ENCODE measurements around the gene CFAP74.
"Not testable (repeated sequence)": the region's sequence is repeated elsewhere in the genome, so short reads cannot be mapped to it uniquely, and the experiment has no call there.

Gene CFAP74

GRCh38 chr1:1946540-1946939, 57.0 kb downstream of the CFAP74 start:
- no peak for DNase-seq

- no peak for DNase-seq
Observed at GRCh38 chr1:1945782-1946393, 57.7 kb downstream of the CFAP74 start.

GRCh38 chr1:1943834-1944570, 59.6 kb downstream of the CFAP74 start:
- DNase-seq = peak; percentile 46

- DNase-seq = no peak
Observed at GRCh38 chr1:1942753-1943656, 60.6 kb downstream of the CFAP74 start.

- no peak for DNase-seq
Observed at GRCh38 chr1:1941868-1942752, 61.5 kb downstream of the CFAP74 start.

- DNase-seq = no peak
Observed at GRCh38 chr1:1941211-1941841, 62.3 kb downstream of the CFAP74 start.

- DNase-seq = no peak
Observed at GRCh38 chr1:1940123-1940425, 63.5 kb downstream of the CFAP74 start.

GRCh38 chr1:1939296-1940122, 64.1 kb downstream of the CFAP74 start:
- DNase-seq = no peak

- DNase-seq = no peak
Observed at GRCh38 chr1:1938613-1939295, 64.8 kb downstream of the CFAP74 start.

GRCh38 chr1:1938276-1938573, 65.4 kb downstream of the CFAP74 start:
- DNase-seq = no peak

- no peak for DNase-seq
Observed at GRCh38 chr1:1937549-1938275, 65.9 kb downstream of the CFAP74 start.

GRCh38 chr1:1937061-1937460, 66.5 kb downstream of the CFAP74 start:
- no peak for DNase-seq

- DNase-seq = not testable (repeated sequence)
Observed at GRCh38 chr1:1934848-1935247, 68.7 kb downstream of the CFAP74 start.

GRCh38 chr1:1929639-1930545, 73.7 kb downstream of the CFAP74 start:
- DNase-seq = no peak

- no peak for DNase-seq
Observed at GRCh38 chr1:1929102-1929638, 74.4 kb downstream of the CFAP74 start.

- no peak for DNase-seq
Observed at GRCh38 chr1:1928231-1929101, 75.1 kb downstream of the CFAP74 start.

GRCh38 chr1:1927751-1928150, 75.8 kb downstream of the CFAP74 start:
- DNase-seq = no peak
